HCT116 (cell line): ENCODE results near the gene MRPL1. TPM values are rescaled to one million over a fixed set of nuclear protein-coding genes. Genes with fewer than 3 reads are reported as not detected.

Experiments used
- ATAC-seq: fragments of 200-7000 bp; cut with Tn5 transposase; 2 replicates; pipeline ENCODE4 v1.9.1; 2020; ENCODE audit warnings: mild to moderate bottlenecking, moderate library complexity
- BruUV-seq: library from RNA; stranded (reverse); fragments of 400-500 nt; replicated peaks from 2 replicates; lab custom pipeline; 2021; lab: Mats Ljungman, UMichigan
- CTCF ChIA-PET: fragments of 300-600 bp; sonication (Branson Sonifier 250); formaldehyde crosslinking; loops from one replicate; lab custom pipeline; 2021; ENCODE audit warnings: antibody characterized with exemption; lab: Charles Lee
- POLR2A ChIA-PET: fragments of 300-600, 350-600 bp; sonication (Branson Sonifier 250); formaldehyde crosslinking; loops from one replicate; lab custom pipeline; 2021; ENCODE audit warnings: antibody characterized with exemption; lab: Charles Lee
- RAD21 ChIA-PET, 2 experiments: fragments of 300-600 bp; sonication (Branson Sonifier 250); formaldehyde crosslinking; loops; one replicate each; lab custom pipeline; 2023; ENCODE audit warnings: low total read pairs in 2 of 2; ENCODE audit not compliant: uncharacterized antibody in 2 of 2, unreplicated experiment in 2 of 2, low non-redundant PET in 1 of 2; lab: Charles Lee
- DNase-seq: peaks from one replicate; pipeline ENCODE4 v3.0.0-alpha.2; 2010; ENCODE audit warnings: low read depth, low spot score
- H2AFZ ChIP-seq: fragments of 200-600 bp; shearing (Covaris generic), sonication (generic); 2 replicates; pipeline ENCODE4 v1.6.1; 2017; ENCODE audit warnings: low read depth, mixed run types, mixed read lengths, antibody characterized with exemption, low read length; ENCODE audit not compliant: poor library complexity, severe bottlenecking
- H3K27ac ChIP-seq: 2 replicates; pipeline ENCODE4 v1.5.1; 2012; ENCODE audit warnings: low read depth, low read length
- H3K27me3 ChIP-seq: fragments of 200-600 bp; sonication (generic); 2 replicates; pipeline ENCODE4 v1.6.1; 2016; ENCODE audit warnings: mixed run types, low read length, mixed read lengths; ENCODE audit not compliant: insufficient read depth
- H3K36me3 ChIP-seq, 2 experiments: fragments of 200-500 bp in 1 of 2; fragments of 200-600 bp in 1 of 2; sonication (Bioruptor generic) in 1 of 2; sonication (generic) in 1 of 2; 2 replicates each; pipeline versions ENCODE4 v1.5.1 to v1.6.1; 2014 to 2016; ENCODE audit warnings: low read length in 2 of 2, inconsistent platforms in 1 of 2, mixed read lengths in 1 of 2, mixed run types in 1 of 2; ENCODE audit not compliant: insufficient read depth in 2 of 2, control insufficient read depth in 1 of 2
- H3K4me1 ChIP-seq, 2 experiments: fragments of 200-600 bp in 1 of 2; sonication (generic) in 1 of 2; 2 replicates each; pipeline versions ENCODE4 v1.5.1 to v1.6.1; 2012 to 2017; ENCODE audit warnings: low read length in 2 of 2, inconsistent platforms in 1 of 2, mild to moderate bottlenecking in 1 of 2, mixed read lengths in 1 of 2, mixed run types in 1 of 2, moderate library complexity in 1 of 2; ENCODE audit not compliant: insufficient read depth in 2 of 2, control insufficient read depth in 1 of 2
- H3K4me2 ChIP-seq: fragments of 200-600 bp; sonication (generic); 2 replicates; pipeline ENCODE4 v1.6.1; 2017; ENCODE audit warnings: mixed run types, low read length, mixed read lengths
- H3K4me3 ChIP-seq, 2 experiments: fragments of 200-600 bp in 1 of 2; sonication (generic) in 1 of 2; replicated peaks in 1 of 2; 2 replicates each; pipeline ENCODE4 v1.5.1; 2011 to 2016; ENCODE audit warnings: low read length in 2 of 2, control low read depth in 1 of 2, low read depth in 1 of 2, mild to moderate bottlenecking in 1 of 2, mixed read lengths in 1 of 2, mixed run types in 1 of 2
- H3K79me2 ChIP-seq: fragments of 200-600 bp; sonication (generic); 2 replicates; pipeline ENCODE4 v1.6.1; 2017; ENCODE audit warnings: mild to moderate bottlenecking, mixed run types, low read length, moderate library complexity, mixed read lengths; ENCODE audit not compliant: insufficient read depth
- H3K9ac ChIP-seq: fragments of 200-600 bp; sonication (generic); 2 replicates; pipeline ENCODE4 v1.6.1; 2016; ENCODE audit warnings: low read length, mixed read lengths
- H3K9me2 ChIP-seq: fragments of 200-600 bp; sonication (generic), shearing (Covaris generic); 2 replicates; pipeline ENCODE4 v1.6.1; 2017; ENCODE audit warnings: mixed run types, mild to moderate bottlenecking, moderate library complexity; ENCODE audit not compliant: insufficient read depth
- H3K9me3 ChIP-seq, 2 experiments: fragments of 200-500 bp in 1 of 2; fragments of 200-600 bp in 1 of 2; sonication (Bioruptor generic) in 1 of 2; sonication (generic) in 1 of 2; 2 replicates each; pipeline ENCODE4 v1.6.1; 2014 to 2017; ENCODE audit warnings: low read length in 2 of 2, mixed read lengths in 2 of 2, inconsistent platforms in 1 of 2, low read depth in 1 of 2, mild to moderate bottlenecking in 1 of 2, mixed run types in 1 of 2, moderate library complexity in 1 of 2; ENCODE audit not compliant: control insufficient read depth in 1 of 2, insufficient read depth in 1 of 2
- H4K20me1 ChIP-seq: fragments of 200-600 bp; sonication (generic), shearing (Covaris generic); 2 replicates; pipeline ENCODE4 v1.6.1; 2017; ENCODE audit warnings: mixed run types, mild to moderate bottlenecking, moderate library complexity; ENCODE audit not compliant: insufficient read depth
- CEBPB ChIP-seq: IDR thresholded peaks from 2 replicates; pipeline ENCODE4 v1.6.1; 2012; ENCODE audit warnings: low read depth
- EGR1 ChIP-seq: IDR thresholded peaks from 2 replicates; pipeline ENCODE4 v1.6.1; 2012; ENCODE audit warnings: low read depth
- ELF1 ChIP-seq: IDR thresholded peaks from 2 replicates; pipeline ENCODE4 v1.6.1; 2012; ENCODE audit warnings: low read depth, borderline replicate concordance
- EZH2phosphoT487 ChIP-seq: fragments of 200-600 bp; IDR thresholded peaks from 2 replicates; pipeline ENCODE4 v1.6.1; 2018; ENCODE audit warnings: antibody characterized with exemption, borderline replicate concordance
- FOSL1 ChIP-seq: IDR thresholded peaks from 2 replicates; pipeline ENCODE4 v1.6.1; 2012; ENCODE audit warnings: low read depth
- JUND ChIP-seq: IDR thresholded peaks from 2 replicates; pipeline ENCODE4 v1.6.1; 2012
- POLR2A ChIP-seq: IDR thresholded peaks from 2 replicates; pipeline ENCODE4 v1.7.0; 2011; ENCODE audit warnings: borderline replicate concordance; ENCODE audit not compliant: insufficient read depth, insufficient read length; ENCODE audit errors: extremely low read depth
- POLR2AphosphoS5 ChIP-seq: IDR thresholded peaks from 2 replicates; pipeline ENCODE4 v1.6.1; 2011; ENCODE audit warnings: mild to moderate bottlenecking, low read depth, low read length, moderate library complexity
- SIN3A ChIP-seq: IDR thresholded peaks from 2 replicates; pipeline ENCODE4 v1.6.1; 2012; ENCODE audit warnings: low read depth
- SP1 ChIP-seq: IDR thresholded peaks from 2 replicates; pipeline ENCODE4 v1.6.1; 2012; ENCODE audit warnings: low read depth
- SRF ChIP-seq: IDR thresholded peaks from 2 replicates; pipeline ENCODE4 v1.6.1; 2012; ENCODE audit warnings: low read depth
- TCF7L2 ChIP-seq: IDR thresholded peaks from 2 replicates; pipeline ENCODE4 v1.7.0; 2011; ENCODE audit warnings: borderline replicate concordance, inconsistent platforms; ENCODE audit not compliant: insufficient read depth, insufficient read length; ENCODE audit errors: extremely low read depth
- YY1 ChIP-seq: IDR thresholded peaks from 2 replicates; pipeline ENCODE4 v1.6.1; 2011; ENCODE audit warnings: low read length, low read depth, moderate library complexity, mild to moderate bottlenecking; ENCODE audit not compliant: insufficient replicate concordance; ENCODE audit errors: extremely low read depth
- ZFX ChIP-seq: fragments of 450-650 bp; IDR thresholded peaks from 2 replicates; pipeline ENCODE4 v1.6.1; 2017
- ZNF274 ChIP-seq: fragments of 200-500 bp; sonication (Bioruptor generic); IDR thresholded peaks from 2 replicates; pipeline ENCODE4 v1.6.1; 2014; ENCODE audit warnings: mild to moderate bottlenecking, low read depth, low read length, inconsistent platforms
- intact Hi-C: fragments of 100-400 bp; cut with micrococcal nuclease; formaldehyde crosslinking; loops from 2 replicates; pipeline ENCODE4 v1.10.0; 2022
- total RNA-seq: library from RNA; stranded (reverse); gene quantifications from one replicate; pipeline ENCODE4 v1.2.1, GENCODE V29; 2021; ENCODE audit not compliant: unreplicated experiment
- TF ChIP-seq, protein P1 (sequence below): IDR thresholded peaks from 2 replicates; pipeline ENCODE4 v1.6.1; 2012
- TF ChIP-seq, protein P2 (sequence below): IDR thresholded peaks from 2 replicates; pipeline ENCODE4 v1.6.1; 2012
- TF ChIP-seq, protein P3 (sequence below): IDR thresholded peaks from 2 replicates; pipeline ENCODE4 v1.6.1; 2012; ENCODE audit warnings: low read depth

MRPL1 gene
- total RNA-seq, 1 experiment from 2014 or later: 54.9 TPM

DNA sequence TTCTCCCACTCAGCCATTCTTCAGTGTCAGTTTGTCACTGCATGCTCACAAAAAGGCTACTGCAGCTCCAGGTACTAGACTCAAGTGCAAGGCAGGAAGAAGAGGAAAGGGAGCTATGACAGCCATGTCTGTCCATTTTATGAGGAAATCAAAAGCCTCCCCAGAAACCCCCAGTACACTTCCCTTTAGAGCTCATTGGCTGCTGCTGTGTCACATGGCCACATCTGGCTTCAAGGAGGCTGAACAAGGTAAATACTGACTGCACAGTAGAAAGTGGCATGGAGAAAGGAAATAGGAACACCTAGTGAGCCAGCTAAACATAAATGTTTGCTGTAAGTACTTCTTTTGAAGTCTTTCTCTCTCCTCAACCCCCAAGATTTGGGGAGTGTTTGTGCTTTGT is 127.3 kb downstream of the MRPL1 start:
- DNase-seq: no peak
- no peak overlapping the region for H3K4me3 ChIP-seq
- H3K27me3 ChIP-seq: no peaks in the 10 kb centered on the region
- no peaks in the 10 kb centered on the region for H3K9me2 ChIP-seq
- H3K9me3 ChIP-seq: no peaks in the 10 kb centered on the region
- intact Hi-C loops: no loop called here
- BruUV-seq: no TSS peak
- ChIA-PET POLR2A (no interaction called here), CTCF (no interaction called here), RAD21 (no interaction called here)
- H3K4me1 ChIP-seq: peaks cover 0 to 9% of the 10 kb centered on the region in 2 experiments; a peak in 1 of 4 replicates
- no peak for ATAC-seq
- no peak overlapping the region for H2AFZ ChIP-seq
- H4K20me1 ChIP-seq: no peaks in the 10 kb centered on the region
- no peaks in the 10 kb centered on the region for H3K79me2 ChIP-seq
- no peak overlapping the region for H3K4me2 ChIP-seq
- no peaks in the 10 kb centered on the region for H3K36me3 ChIP-seq
- no peak overlapping the region for H3K9ac ChIP-seq
- TF ChIP-seq POLR2A: no peak
- no peak for TF ChIP-seq ZNF274
- no peak for TF ChIP-seq TCF7L2
- TF ChIP-seq EZH2phosphoT487: no peak
- TF ChIP-seq, protein P1, sequence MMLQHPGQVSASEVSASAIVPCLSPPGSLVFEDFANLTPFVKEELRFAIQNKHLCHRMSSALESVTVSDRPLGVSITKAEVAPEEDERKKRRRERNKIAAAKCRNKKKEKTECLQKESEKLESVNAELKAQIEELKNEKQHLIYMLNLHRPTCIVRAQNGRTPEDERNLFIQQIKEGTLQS: no peak
- no peak for TF ChIP-seq YY1
- TF ChIP-seq SRF: no peak
- no peak for TF ChIP-seq ZFX
- no peak for TF ChIP-seq FOSL1
- no peak for TF ChIP-seq ELF1
- no peak for TF ChIP-seq SP1
- TF ChIP-seq CEBPB: no peak
- TF ChIP-seq EGR1: no peak
- no peak overlapping the region for H3K27ac ChIP-seq

DNA sequence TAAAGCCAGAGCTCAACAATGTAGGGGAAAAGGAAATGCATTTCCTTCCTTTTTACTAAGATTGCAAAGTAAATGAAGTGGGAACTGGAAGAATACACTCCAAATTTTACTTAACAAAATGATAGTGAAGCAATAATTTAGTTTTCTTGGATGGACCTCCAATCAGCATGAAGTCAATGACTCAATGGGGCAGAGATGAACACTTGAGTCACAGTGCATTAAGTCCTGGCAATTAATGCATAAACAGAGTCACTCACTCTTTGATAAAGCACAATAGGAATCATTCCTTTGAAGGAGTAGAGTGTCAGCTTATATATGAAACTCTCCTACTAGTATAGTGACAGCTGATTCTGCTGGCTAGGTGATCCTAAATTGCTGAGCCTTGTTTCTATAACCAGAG is 127.8 kb downstream of the MRPL1 start:
- H3K36me3 ChIP-seq: no peaks in the 10 kb centered on the region
- no peak overlapping the region for H3K4me3 ChIP-seq
- no peak overlapping the region for H3K27ac ChIP-seq
- no TSS peak for BruUV-seq
- DNase-seq: no peak
- TF ChIP-seq SIN3A: no peak
- TF ChIP-seq, protein P2, sequence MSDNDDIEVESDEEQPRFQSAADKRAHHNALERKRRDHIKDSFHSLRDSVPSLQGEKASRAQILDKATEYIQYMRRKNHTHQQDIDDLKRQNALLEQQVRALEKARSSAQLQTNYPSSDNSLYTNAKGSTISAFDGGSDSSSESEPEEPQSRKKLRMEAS: no peak
- TF ChIP-seq ZNF274: no peak
- TF ChIP-seq, protein P1: no peak
- TF ChIP-seq, protein P3, sequence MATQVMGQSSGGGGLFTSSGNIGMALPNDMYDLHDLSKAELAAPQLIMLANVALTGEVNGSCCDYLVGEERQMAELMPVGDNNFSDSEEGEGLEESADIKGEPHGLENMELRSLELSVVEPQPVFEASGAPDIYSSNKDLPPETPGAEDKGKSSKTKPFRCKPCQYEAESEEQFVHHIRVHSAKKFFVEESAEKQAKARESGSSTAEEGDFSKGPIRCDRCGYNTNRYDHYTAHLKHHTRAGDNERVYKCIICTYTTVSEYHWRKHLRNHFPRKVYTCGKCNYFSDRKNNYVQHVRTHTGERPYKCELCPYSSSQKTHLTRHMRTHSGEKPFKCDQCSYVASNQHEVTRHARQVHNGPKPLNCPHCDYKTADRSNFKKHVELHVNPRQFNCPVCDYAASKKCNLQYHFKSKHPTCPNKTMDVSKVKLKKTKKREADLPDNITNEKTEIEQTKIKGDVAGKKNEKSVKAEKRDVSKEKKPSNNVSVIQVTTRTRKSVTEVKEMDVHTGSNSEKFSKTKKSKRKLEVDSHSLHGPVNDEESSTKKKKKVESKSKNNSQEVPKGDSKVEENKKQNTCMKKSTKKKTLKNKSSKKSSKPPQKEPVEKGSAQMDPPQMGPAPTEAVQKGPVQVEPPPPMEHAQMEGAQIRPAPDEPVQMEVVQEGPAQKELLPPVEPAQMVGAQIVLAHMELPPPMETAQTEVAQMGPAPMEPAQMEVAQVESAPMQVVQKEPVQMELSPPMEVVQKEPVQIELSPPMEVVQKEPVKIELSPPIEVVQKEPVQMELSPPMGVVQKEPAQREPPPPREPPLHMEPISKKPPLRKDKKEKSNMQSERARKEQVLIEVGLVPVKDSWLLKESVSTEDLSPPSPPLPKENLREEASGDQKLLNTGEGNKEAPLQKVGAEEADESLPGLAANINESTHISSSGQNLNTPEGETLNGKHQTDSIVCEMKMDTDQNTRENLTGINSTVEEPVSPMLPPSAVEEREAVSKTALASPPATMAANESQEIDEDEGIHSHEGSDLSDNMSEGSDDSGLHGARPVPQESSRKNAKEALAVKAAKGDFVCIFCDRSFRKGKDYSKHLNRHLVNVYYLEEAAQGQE: no peak
- TF ChIP-seq SRF: no peak
- no peak for TF ChIP-seq ZFX
- no peak for TF ChIP-seq POLR2AphosphoS5
- no peak for TF ChIP-seq POLR2A
- no peak for TF ChIP-seq TCF7L2
- no peak for TF ChIP-seq JUND
- TF ChIP-seq YY1: no peak
- TF ChIP-seq SP1: no peak
- no peak for ATAC-seq
- no peaks in the 10 kb centered on the region for H3K9me2 ChIP-seq
- no peaks in the 10 kb centered on the region for H3K27me3 ChIP-seq
- H3K9me3 ChIP-seq: no peaks in the 10 kb centered on the region
- no peaks in the 10 kb centered on the region for H3K79me2 ChIP-seq
- H3K4me1 ChIP-seq: peaks cover 0 to 9% of the 10 kb centered on the region in 2 experiments; a peak in 1 of 4 replicates
- H4K20me1 ChIP-seq: no peaks in the 10 kb centered on the region
- H2AFZ ChIP-seq: no peak overlapping the region
- H3K9ac ChIP-seq: no peak overlapping the region
- intact Hi-C loops: no loop called here
- ChIA-PET POLR2A (no interaction called here), RAD21 (no interaction called here), CTCF (no interaction called here)
- H3K4me2 ChIP-seq: no peak overlapping the region
